IPS-20b (cell line): ENCODE results near the gene ATP6V1B1.

Experiments used
- H3K27ac ChIP-seq: one replicate; pipeline ENCODE4 v1.5.1; 2013; ENCODE audit warnings: low read length
- H3K27me3 ChIP-seq: 2 replicates; pipeline ENCODE4 v1.6.1; 2013; ENCODE audit warnings: mild to moderate bottlenecking, low read length, inconsistent platforms; ENCODE audit not compliant: insufficient read depth
- H3K36me3 ChIP-seq: 2 replicates; pipeline ENCODE4 v1.6.1; 2013; ENCODE audit warnings: low read depth, mild to moderate bottlenecking, inconsistent platforms, low read length, moderate library complexity; ENCODE audit not compliant: insufficient read depth
- H3K4me1 ChIP-seq: 2 replicates; pipeline ENCODE4 v1.6.1; 2013; ENCODE audit warnings: mild to moderate bottlenecking, control low read depth, inconsistent platforms, low read length, moderate library complexity; ENCODE audit not compliant: insufficient read depth
- H3K4me3 ChIP-seq: 2 replicates; pipeline ENCODE4 v1.5.1; 2013; ENCODE audit warnings: mild to moderate bottlenecking, low read length, inconsistent platforms
- H3K9ac ChIP-seq: 2 replicates; pipeline ENCODE4 v1.6.1; 2013; ENCODE audit warnings: low read depth, mild to moderate bottlenecking, inconsistent platforms, low read length, moderate library complexity
- H3K9me3 ChIP-seq: 2 replicates; pipeline ENCODE4 v1.6.1; 2013; ENCODE audit warnings: mild to moderate bottlenecking, low read depth, low read length, inconsistent platforms; ENCODE audit not compliant: insufficient read depth

Gene ATP6V1B1

GRCh38 chr2:70932631-70933230 is 3.0 kb upstream of the ATP6V1B1 start:
- H3K4me3 ChIP-seq = no peak overlapping the region
- H3K27ac ChIP-seq = no peak overlapping the region
- H3K36me3 ChIP-seq = no peaks in the 10 kb centered on the region
- no peaks in the 10 kb centered on the region for H3K4me1 ChIP-seq
- no peak overlapping the region for H3K9ac ChIP-seq
- H3K9me3 ChIP-seq = no peaks in the 10 kb centered on the region
- H3K27me3 ChIP-seq = peaks cover 41% of the 10 kb centered on the region

DNA sequence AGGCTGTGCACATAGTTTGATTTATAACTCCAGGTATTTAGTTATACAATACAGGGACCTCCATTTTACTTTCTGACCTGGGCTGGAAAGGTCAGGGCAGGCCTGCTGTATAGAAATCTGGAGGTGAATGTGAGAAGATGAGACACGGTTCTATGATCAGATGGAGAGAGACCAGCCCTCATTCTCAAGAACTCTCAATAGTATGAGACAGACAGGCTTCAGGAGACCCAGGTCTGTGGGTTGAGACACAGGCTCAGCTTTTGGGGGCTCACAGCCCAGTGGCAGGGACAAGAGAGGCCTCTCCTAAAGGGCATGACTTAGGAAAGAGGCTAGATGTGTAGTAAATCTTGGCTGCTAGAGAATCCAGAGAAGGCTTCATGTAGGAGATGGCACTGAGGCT is 719 bp upstream of the ATP6V1B1 start:
- Histone ChIP-seq H3K9me3 (no peaks in the 10 kb centered on the region), H3K4me1 (peaks cover 12% of the 10 kb centered on the region), H3K9ac (no peak overlapping the region), H3K36me3 (no peaks in the 10 kb centered on the region), H3K4me3 (no peak overlapping the region), H3K27ac (no peak overlapping the region), H3K27me3 (peaks cover 63% of the 10 kb centered on the region)

GRCh38 chr2:70936165-70936978 is 672 bp downstream of the ATP6V1B1 start:
- H3K4me3 ChIP-seq = no peak overlapping the region
- H3K27ac ChIP-seq = no peak overlapping the region
- no peaks in the 10 kb centered on the region for H3K9me3 ChIP-seq
- H3K4me1 ChIP-seq = peaks cover 12% of the 10 kb centered on the region
- no peak overlapping the region for H3K9ac ChIP-seq
- no peaks in the 10 kb centered on the region for H3K36me3 ChIP-seq
- peaks cover 67% of the 10 kb centered on the region for H3K27me3 ChIP-seq

GRCh38 chr2:70936979-70937811 is 1.5 kb downstream of the ATP6V1B1 start:
- Histone ChIP-seq H3K27ac (no peak overlapping the region), H3K4me3 (no peak overlapping the region), H3K36me3 (no peaks in the 10 kb centered on the region), H3K27me3 (peaks cover 73% of the 10 kb centered on the region), H3K9ac (no peak overlapping the region), H3K4me1 (peaks cover 12% of the 10 kb centered on the region), H3K9me3 (no peaks in the 10 kb centered on the region)

DNA sequence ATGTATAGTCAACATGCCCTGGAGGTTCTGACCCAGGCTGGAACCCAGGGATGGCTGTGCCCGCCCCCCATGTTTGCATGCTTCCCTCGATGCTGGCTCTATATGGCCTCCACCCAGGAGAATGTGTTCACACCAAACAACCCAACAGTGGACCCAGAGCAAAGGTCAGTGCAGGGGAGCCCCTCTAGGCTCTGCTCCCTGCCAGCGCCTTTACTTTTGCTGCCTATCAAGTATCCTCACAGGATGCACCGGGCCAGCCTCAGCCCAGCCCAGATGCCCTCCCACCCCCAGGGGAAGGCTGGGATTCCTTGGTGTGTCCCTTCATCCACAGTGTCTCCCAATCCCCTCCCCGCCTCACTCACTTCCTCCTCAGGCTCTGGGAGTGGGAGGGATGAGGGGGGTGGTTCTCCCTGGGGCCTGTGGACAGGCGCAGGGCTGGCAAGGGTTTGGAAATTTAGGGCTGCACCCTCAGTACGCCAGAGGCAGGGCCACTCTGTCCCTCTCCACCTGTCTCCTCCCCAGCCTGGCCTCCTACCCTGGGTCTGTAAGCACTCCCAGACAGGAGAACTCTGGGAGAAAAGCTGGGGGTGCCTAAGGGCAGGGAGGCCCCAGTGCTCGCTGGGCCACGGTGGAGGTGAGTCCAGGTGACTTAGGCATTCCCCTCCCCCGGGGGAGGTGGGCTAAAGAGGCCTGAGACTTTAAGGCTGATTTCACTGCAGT is 2.3 kb downstream of the ATP6V1B1 start:
- Histone ChIP-seq H3K4me3 (no peak overlapping the region), H3K27ac (no peak overlapping the region), H3K9ac (no peak overlapping the region), H3K27me3 (peaks cover 81% of the 10 kb centered on the region), H3K36me3 (no peaks in the 10 kb centered on the region), H3K9me3 (no peaks in the 10 kb centered on the region), H3K4me1 (peaks cover 15% of the 10 kb centered on the region)

DNA sequence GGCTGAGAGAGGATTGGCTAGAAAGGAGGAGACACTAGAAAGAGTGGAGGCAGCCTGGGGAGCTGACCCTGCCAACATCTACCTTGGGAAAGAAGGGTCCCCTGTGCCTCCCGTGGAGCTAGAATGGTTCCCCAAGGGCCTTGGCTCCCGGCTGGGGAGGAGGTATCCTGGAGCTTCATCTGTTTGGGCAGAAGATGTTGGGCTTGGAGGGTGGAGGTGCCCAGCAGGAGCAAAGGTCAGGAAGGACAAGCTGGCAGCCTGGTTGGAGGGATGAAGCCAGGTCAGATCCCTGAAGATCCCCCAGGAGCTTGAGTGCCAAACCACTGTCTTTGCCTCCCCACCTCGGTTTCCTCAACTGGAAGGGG is 2.9 kb downstream of the ATP6V1B1 start:
- no peaks in the 10 kb centered on the region for H3K9me3 ChIP-seq
- peaks cover 19% of the 10 kb centered on the region for H3K4me1 ChIP-seq
- H3K27ac ChIP-seq = no peak overlapping the region
- peak overlapping the region; percentile 64 for H3K4me3 ChIP-seq
- no peaks in the 10 kb centered on the region for H3K36me3 ChIP-seq
- peaks cover 87% of the 10 kb centered on the region for H3K27me3 ChIP-seq
- H3K9ac ChIP-seq = no peak overlapping the region

DNA sequence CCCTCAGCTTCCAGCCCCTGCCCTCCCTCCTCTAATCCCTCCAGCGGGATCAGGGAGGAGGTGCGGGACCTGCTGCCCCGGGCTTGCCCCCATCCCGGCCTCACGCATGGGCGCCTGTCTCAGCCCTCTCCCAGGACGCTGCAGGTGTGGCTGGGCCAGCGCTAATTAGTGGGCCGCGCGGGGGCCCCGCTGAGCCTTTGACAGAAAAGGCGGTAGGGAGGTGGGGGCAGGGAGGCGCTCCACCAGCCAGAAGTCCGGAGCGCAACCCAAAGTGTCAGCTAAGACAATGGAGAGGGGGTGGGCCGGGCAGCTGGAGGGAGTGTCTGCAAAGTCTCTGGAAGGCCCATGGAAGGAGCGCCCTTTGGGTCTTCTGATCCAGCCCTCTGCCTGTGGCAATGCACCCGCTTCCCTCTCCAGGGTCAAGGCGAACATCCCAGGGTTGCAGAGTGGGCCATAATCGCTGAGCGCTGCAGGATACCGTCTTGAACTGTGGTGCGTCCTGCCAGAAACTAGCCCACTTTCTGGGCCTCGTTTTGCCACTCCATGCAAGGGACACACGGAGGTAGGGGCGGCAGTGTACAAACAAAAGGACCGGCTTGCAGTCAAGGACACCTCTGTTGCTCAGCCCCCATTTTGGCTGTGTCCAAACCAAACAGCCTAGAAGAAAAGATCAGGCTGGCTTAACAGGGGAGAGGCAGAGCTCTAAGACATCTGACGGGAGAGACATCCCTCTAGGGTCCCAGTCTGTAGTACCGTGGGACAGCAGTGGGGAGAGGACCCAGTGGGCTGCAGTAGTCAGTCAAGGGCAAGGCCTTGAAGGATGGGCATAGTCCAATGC is 3.5 kb downstream of the ATP6V1B1 start:
- Histone ChIP-seq H3K9ac (no peak overlapping the region), H3K4me1 (peaks cover 19% of the 10 kb centered on the region), H3K27ac (no peak overlapping the region), H3K36me3 (no peaks in the 10 kb centered on the region), H3K27me3 (peaks cover 90% of the 10 kb centered on the region), H3K9me3 (no peaks in the 10 kb centered on the region), H3K4me3 (peak overlapping the region; percentile 64)

DNA sequence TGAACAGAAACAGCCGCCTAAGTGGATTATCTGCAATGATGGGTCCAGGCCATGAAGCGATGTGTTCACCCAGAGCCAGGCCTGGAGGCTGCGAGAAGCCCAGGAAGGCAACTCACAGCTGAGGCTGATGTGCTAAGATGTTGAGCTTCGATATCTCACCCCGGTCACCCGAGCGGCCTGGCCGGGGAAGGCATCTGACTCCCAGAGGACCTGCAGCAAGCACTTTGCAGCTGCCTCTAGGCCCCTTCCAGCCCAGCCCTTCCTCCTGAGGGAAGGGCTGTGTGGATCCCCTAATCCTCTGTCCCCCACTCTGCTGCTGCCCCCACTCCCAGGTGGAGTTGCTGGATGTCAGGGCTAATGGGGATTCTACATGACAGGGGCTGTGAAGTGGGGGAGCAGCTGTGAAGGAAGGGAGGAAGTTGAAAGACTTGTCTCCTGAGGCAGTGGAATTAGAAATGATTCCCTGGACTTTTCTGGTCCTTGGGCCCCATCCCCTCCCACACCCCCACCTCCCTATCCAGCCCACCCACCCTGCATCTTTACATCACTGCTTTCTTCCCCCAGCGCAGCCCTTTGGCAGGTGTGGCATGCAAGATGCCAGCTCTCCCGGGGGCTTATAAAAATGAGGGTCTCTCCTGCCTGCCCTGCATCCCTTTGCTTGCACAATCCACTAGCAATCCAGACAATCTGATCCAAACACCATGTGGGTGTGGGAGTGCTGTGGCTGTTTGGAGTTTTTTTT is 4.3 kb downstream of the ATP6V1B1 start:
- Histone ChIP-seq H3K9me3 (no peaks in the 10 kb centered on the region), H3K36me3 (no peaks in the 10 kb centered on the region), H3K27ac (no peak overlapping the region), H3K9ac (no peak overlapping the region), H3K4me1 (peaks cover 19% of the 10 kb centered on the region), H3K27me3 (peaks cover 86% of the 10 kb centered on the region), H3K4me3 (peak overlapping the region; percentile 64; the same call in 1 of the 2 replicates)

DNA sequence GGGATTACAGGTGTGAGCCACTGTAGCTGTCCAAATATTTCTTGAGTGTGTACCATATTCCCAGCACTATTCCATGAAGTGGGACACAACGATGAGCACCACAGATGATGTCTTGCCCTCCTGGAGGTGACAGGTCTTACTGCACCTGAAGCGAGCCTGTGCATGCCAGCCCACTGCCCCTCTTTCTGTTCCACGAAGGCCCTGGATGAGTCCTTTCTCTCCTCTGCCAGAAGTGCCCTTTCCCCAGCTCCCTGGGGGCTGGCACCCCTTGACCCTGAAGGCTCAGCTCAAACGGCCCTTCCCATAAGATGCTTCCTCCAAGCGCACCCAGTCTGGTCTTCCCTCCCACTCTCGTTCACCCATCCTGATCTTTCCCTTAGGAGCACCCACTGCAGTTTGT is 5.5 kb downstream of the ATP6V1B1 start:
- H3K27ac ChIP-seq = no peak overlapping the region
- H3K4me1 ChIP-seq = peaks cover 19% of the 10 kb centered on the region
- no peak overlapping the region for H3K4me3 ChIP-seq
- no peak overlapping the region for H3K9ac ChIP-seq
- H3K36me3 ChIP-seq = no peaks in the 10 kb centered on the region
- H3K9me3 ChIP-seq = no peaks in the 10 kb centered on the region
- peaks cover 90% of the 10 kb centered on the region for H3K27me3 ChIP-seq

GRCh38 chr2:70941701-70942100 is 6.0 kb downstream of the ATP6V1B1 start:
- no peaks in the 10 kb centered on the region for H3K9me3 ChIP-seq
- H3K9ac ChIP-seq = no peak overlapping the region
- no peak overlapping the region for H3K4me3 ChIP-seq
- peaks cover 19% of the 10 kb centered on the region for H3K4me1 ChIP-seq
- H3K27me3 ChIP-seq = peaks cover 90% of the 10 kb centered on the region
- no peaks in the 10 kb centered on the region for H3K36me3 ChIP-seq
- no peak overlapping the region for H3K27ac ChIP-seq
